Activated naive CD4-positive, alpha-beta T cell treated with Interleukin-2 at 50 U/mL for 16 hours (primary cell): ENCODE results near the gene TMOD2.

ENCODE experiments used
- DNase-seq: peaks from one replicate; pipeline ENCODE4 v3.0.0-alpha.2; 2020

Gene TMOD2

DNA sequence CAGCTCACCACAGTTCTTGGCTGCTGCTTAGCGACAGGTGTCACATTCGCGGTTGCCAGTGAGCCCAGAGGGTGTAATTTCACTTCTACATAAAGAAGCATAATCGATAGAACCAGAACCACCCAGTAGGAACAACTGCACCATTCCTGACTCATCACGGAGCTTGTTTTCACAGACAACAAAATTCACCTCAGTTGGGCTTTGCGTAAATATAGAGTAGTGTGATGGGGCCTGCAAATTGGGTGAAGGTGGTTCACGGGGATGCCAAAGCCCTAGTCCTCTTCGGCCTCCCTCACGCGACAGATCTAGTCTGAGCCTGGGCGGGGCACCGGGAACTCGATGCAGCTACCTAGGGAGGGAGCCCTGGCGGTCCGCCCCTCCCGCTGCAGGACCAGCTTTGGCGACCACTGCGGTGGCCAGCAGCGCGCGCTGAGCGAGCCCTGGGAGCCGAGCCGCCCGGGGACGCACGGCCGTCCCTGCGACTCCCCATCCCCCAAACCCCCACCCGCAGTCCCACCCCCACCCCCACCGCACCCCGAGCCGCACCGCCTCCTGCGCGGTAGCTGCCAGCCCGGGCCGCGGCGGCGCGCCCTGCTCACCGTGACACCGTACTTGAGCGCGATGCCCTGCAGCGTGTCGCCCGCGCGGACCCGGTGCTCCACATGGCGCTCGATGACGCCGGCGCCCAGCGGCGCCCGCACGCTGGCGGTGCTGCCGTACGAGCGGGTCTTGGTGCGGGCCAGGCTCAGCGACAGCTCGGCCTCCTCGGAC lies 14.5 kb upstream of the TMOD2 start:
- peak; percentile 67 for DNase-seq

DNA sequence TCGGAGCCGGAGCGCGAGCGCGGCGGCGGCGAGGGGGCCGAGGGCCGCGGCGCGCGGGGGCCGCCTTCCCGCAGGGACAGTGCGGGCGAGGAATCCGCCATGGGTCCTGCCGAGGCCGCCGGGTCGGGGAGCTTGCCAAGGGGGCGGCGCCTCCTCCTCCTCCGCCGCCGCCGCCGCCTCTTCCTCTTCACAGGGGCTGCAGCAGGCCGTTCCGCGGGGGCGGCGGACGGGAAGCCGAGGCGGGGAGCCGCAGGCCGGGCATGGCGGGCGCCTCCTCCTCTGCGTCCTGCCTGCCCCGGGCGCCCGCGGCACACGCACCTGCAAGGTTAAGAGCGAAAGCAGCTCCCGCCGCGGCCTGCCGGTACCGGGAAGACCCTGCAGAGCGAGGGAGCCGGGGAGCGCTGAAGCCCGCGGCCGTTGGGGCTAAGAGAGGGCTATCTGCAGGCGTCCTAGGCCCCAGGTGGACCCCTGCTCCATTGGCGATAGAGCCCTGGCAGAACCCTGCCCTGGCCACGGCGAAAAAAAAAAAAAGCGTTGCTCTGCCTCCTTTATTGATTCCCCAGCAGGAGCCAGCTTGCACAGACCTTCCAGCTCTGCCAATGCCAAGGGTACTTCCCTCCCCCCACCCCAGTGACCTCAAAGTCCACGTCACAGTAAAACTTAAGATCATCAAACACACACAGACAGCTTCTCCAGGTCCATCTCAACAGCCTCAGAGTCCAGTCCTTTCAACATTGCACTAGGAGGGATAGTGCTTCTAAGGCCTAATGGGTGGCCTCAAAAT lies 13.7 kb upstream of the TMOD2 start, which contains the start of gene LYSMD2:
Gene LYSMD2 (minus strand): TSS at position 134 of the 784 bp plus-strand sequence. CDS start 33 bp downstream, at position 101.
- DNase-seq: peak; percentile 75

- DNase-seq: no peak
Observed at GRCh38 chr15:51738553-51738952, 12.8 kb upstream of the TMOD2 start.

DNA sequence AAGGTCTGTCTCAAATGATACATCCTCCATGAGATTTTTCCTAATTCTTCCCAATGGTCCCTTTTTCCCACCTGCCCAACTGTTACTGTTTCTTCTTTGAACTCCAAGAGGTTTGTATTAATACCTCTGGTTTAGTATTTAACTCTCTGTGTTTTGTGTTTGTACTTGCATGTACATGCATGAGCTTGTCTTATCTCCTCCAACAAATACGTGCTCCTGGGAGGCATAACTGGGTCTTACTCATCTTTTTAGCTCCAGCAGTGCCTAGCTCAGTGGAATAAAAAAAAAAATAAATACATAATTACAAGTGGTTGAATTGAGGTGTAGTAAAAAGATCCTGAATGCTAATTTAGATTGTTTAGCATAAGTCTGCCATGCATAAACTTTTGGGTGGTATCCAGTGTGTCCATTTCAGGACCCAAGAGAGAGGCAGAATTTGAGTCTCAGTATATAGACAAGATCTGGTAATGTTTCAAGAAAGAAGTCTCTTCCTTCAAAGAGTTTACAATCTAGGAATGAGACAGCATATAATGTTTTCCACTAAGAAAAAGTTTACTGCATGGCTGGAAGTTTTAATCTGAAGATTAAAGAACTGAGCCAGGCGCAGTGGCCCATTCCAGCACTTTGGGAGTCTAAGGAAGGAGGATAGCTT lies 12.2 kb upstream of the TMOD2 start:
- no peak for DNase-seq

DNA sequence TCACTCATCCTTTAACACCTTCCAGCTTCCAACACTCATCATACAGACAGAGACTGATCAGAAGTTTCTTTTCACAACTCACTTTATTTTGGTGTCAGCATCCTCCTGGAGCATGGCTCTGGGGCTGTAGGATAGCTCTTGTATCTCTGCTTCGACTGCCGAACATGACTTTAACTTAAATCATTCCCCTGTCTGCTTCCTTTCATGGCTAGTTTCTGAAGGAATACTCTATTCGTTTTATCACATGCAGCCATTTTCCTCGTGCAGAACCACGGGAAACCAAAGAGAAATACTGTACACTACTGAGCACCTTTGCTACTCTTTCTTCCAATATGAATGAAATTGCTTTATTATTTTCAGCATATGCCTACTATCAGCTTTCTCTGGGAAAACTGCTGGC lies 2.1 kb upstream of the TMOD2 start:
- no peak for DNase-seq

DNA sequence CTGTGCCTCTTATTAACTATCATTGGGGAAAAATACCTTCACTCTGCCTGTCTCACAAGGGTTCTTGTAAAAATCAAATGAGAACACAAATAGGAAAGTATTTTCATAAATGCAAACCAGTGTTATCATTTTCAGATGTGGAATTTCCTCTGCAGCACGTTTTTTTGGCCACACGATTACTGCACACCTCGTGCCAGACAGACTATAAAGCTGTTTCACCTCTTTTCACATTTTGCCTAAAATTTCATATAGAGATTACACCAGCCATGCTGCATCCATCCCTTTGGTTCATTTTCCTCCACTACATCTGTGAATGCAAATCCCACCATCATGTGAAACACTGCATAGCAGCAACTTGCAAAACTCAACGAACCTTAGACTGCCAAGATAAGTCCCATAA lies 1.2 kb upstream of the TMOD2 start:
- DNase-seq: no peak

- peak; percentile 20 for DNase-seq
Observed at GRCh38 chr15:51751697-51752683, 593 bp downstream of the TMOD2 start.

DNA sequence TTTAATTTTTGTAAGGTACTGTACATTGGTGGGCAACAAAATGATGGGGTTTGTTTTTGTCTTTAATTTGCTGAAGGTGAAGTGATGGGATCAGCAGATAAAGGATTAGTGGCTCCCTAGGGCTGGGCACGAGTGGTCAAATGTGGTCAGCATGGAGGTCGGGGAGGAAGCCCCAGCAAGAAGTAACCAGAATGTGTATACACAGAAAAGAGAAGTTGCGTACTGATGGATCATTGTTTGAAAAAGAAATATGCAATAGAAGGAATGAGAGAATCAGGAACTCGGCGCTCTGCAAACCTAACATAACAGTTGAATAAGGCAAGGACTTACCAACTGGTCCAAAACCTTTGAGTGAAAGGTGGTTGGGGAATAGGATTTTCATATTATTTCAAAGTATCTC lies 1.5 kb downstream of the TMOD2 start:
- DNase-seq: no peak

- DNase-seq: no peak
Observed at GRCh38 chr15:51754267-51754666, 2.9 kb downstream of the TMOD2 start.

- DNase-seq: no peak
Observed at GRCh38 chr15:51755790-51756189, 4.4 kb downstream of the TMOD2 start.

DNA sequence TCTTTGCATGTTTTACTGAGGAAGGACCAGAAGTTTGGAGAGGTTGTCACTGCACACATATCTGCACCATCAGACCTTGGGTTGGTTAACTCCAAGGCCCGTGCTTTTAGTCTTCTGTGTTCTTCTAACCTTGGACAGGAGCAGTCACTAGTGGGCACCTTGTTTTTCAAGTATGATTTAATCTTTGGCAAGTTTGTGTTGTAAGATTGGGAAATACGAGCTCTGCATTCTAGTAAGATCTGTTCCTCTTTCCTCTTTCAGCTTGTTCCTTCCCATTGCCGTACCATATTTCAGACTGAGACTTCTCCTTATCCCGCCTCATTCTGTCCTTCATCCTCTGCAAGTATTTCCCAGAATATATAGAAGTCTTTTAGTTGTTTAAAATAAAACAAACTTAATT lies 5.1 kb downstream of the TMOD2 start:
- DNase-seq: no peak

DNA sequence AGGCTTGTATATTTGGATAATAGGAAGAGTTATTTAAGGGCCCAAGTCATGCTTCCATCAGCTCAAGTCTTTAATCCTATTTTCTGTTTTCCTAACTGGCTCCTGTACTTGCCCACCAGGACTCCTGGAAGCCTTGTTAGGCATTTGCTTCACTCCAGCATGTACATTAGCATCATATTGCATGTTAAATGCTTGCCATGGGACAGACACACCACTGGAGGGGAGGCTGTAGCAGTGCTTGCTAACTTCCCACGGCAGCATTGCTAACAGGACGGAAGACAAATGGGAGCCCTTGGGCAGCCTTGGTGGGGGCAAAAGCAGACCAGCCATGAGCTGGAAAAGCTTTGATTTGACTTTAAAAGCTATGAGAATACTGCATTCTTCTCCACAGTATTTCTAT lies 6.1 kb downstream of the TMOD2 start:
- no peak for DNase-seq

GRCh38 chr15:51758645-51759044 lies 7.2 kb downstream of the TMOD2 start:
- no peak for DNase-seq

- DNase-seq: no peak
Observed at GRCh38 chr15:51759557-51760070, 8.2 kb downstream of the TMOD2 start.

GRCh38 chr15:51760805-51761204 lies 9.4 kb downstream of the TMOD2 start:
- no peak for DNase-seq

DNA sequence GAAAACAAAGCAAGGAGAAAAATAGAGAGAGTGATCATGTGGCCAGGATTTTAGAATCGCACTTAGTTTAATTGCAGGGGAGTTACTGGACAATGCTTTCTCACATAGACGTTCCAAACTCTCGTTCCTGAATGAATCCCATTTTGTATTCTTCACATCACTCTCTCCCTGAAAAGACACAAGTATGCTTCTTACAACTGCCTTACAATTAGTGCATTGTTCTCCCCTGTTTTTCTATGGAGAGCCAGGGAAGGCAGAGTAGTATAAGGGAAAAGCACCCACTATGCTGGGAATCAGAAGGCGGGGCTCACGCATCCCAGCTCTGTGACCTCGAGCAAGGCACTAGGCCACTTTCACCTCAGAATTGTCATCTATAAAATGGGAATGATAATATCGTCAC lies 14.4 kb downstream of the TMOD2 start:
- DNase-seq: no peak

GRCh38 chr15:51766341-51766740 lies 14.9 kb downstream of the TMOD2 start:
- no peak for DNase-seq

- no peak for DNase-seq
Observed at GRCh38 chr15:51768018-51768417, 16.6 kb downstream of the TMOD2 start.

- DNase-seq: no peak
Observed at GRCh38 chr15:51770902-51771301, 19.5 kb downstream of the TMOD2 start.

GRCh38 chr15:51771773-51772172 lies 20.4 kb downstream of the TMOD2 start:
- DNase-seq: no peak

GRCh38 chr15:51774916-51775315 lies 23.5 kb downstream of the TMOD2 start:
- DNase-seq: no peak
